MM.1S (cell line): Measurements from ENCODE around the gene ZBTB43.

Experiments used
- DNase-seq: peaks from one replicate; pipeline ENCODE4 v3.0.0-alpha.2; 2015
- H2AFZ ChIP-seq: fragments of 300-600 bp; sonication (generic); 2 replicates; pipeline ENCODE4 v1.6.0; 2016; ENCODE audit warnings: antibody characterized with exemption, low read length
- H3F3A ChIP-seq: fragments of 300-600 bp; sonication (generic); 2 replicates; pipeline ENCODE4 v1.6.1; 2016; ENCODE audit warnings: mild to moderate bottlenecking, antibody characterized with exemption, low read length, moderate library complexity, mixed read lengths; ENCODE audit not compliant: insufficient read depth
- H3K27ac ChIP-seq: fragments of 300-600 bp; sonication (generic); 2 replicates; pipeline ENCODE4 v1.5.1; 2016; ENCODE audit warnings: mild to moderate bottlenecking, low read length
- H3K27me3 ChIP-seq: fragments of 300-600 bp; sonication (generic); replicated peaks from 2 replicates; pipeline ENCODE4 v1.6.0; 2016; ENCODE audit warnings: low read length; ENCODE audit not compliant: insufficient read depth
- H3K36me3 ChIP-seq: fragments of 300-600 bp; sonication (generic); replicated peaks from 2 replicates; pipeline ENCODE4 v1.6.1; 2016; ENCODE audit warnings: mild to moderate bottlenecking, low read length, mixed read lengths; ENCODE audit not compliant: insufficient read depth
- H3K4me1 ChIP-seq: fragments of 300-600 bp; sonication (generic); 2 replicates; pipeline ENCODE4 v1.6.1; 2016; ENCODE audit warnings: low read length, mixed read lengths
- H3K4me2 ChIP-seq: fragments of 300-600 bp; sonication (generic); 2 replicates; pipeline ENCODE4 v1.6.0; 2016; ENCODE audit warnings: low read depth, low read length
- H3K4me3 ChIP-seq: fragments of 300-600 bp; sonication (generic); 2 replicates; pipeline ENCODE4 v1.5.1; 2016; ENCODE audit warnings: low read length, mixed read lengths
- H3K79me2 ChIP-seq: fragments of 300-600 bp; sonication (generic); 2 replicates; pipeline ENCODE4 v1.6.1; 2016; ENCODE audit warnings: mixed run types, low read length, mixed read lengths
- H3K9ac ChIP-seq: fragments of 300-600 bp; sonication (generic); 2 replicates; pipeline ENCODE4 v1.6.1; 2016; ENCODE audit warnings: low read length, mixed read lengths
- H3K9me2 ChIP-seq: fragments of 300-600 bp; sonication (generic); replicated peaks from 2 replicates; pipeline ENCODE4 v1.6.1; 2016; ENCODE audit warnings: mild to moderate bottlenecking, low read length, mixed read lengths; ENCODE audit not compliant: insufficient read depth
- H3K9me3 ChIP-seq: fragments of 300-600 bp; sonication (generic); replicated peaks from 2 replicates; pipeline ENCODE4 v1.6.1; 2016; ENCODE audit warnings: mild to moderate bottlenecking, low read length, mixed read lengths; ENCODE audit not compliant: insufficient read depth
- H4K20me1 ChIP-seq: fragments of 300-600 bp; sonication (generic); 2 replicates; pipeline ENCODE4 v1.6.1; 2016; ENCODE audit warnings: mild to moderate bottlenecking, low read length, moderate library complexity, mixed read lengths; ENCODE audit not compliant: insufficient read depth
- EZH2 ChIP-seq: fragments of 300-600 bp; sonication (generic); optimal IDR thresholded peaks from 2 replicates; pipeline ENCODE3; 2017; ENCODE audit warnings: low read depth, mild to moderate bottlenecking, antibody characterized with exemption, low read length, mixed read lengths
- EZH2phosphoT487 ChIP-seq: fragments of 300-600 bp; sonication (generic); IDR thresholded peaks from 2 replicates; pipeline ENCODE4 v1.6.1; 2018; ENCODE audit warnings: antibody characterized with exemption, low read length
- TF ChIP-seq, protein P1 (sequence below): fragments of 300-600 bp; sonication (generic); IDR thresholded peaks from 2 replicates; pipeline ENCODE4 v1.5.1; 2016; ENCODE audit warnings: antibody characterized with exemption, low read length, mixed read lengths

Gene ZBTB43

DNA sequence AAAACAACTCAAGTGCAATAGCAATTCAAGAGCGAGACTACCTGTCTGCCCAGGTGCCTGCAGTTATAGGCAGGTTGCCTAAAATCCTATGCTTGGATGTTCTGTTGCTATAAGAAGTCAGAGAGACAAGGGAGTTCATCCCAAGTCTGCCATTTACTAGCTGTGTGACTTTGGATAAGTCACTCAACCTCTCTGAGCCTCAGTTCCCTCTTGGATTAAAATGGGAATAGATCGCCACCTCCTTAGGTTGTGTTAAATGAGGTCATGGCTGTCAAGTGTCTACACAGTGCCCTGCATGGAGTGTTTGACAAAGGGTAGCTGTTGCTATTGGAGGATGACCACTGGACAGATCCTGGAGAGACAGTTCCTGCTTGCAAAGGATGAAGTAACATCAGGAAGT lies 54.3 kb downstream of the ZBTB43 start:
- Histone ChIP-seq H3K4me1 (peaks cover 14% of the 10 kb centered on the region), H4K20me1 (no peaks in the 10 kb centered on the region), H3K4me2 (no peak overlapping the region), H3K4me3 (no peak overlapping the region), H3K36me3 (no peaks in the 10 kb centered on the region), H3K9me3 (no peaks in the 10 kb centered on the region), H2AFZ (no peak overlapping the region; the same call in 1 of the 2 replicates), H3K27me3 (no peaks in the 10 kb centered on the region), H3F3A (no peaks in the 10 kb centered on the region; the same call in 1 of the 2 replicates), H3K9ac (no peak overlapping the region), H3K79me2 (peaks cover 29% of the 10 kb centered on the region), H3K27ac (no peak overlapping the region), H3K9me2 (no peaks in the 10 kb centered on the region)
- no peak for DNase-seq
- no peak for TF ChIP-seq EZH2
- no peak for TF ChIP-seq EZH2phosphoT487
- TF ChIP-seq, protein P1, sequence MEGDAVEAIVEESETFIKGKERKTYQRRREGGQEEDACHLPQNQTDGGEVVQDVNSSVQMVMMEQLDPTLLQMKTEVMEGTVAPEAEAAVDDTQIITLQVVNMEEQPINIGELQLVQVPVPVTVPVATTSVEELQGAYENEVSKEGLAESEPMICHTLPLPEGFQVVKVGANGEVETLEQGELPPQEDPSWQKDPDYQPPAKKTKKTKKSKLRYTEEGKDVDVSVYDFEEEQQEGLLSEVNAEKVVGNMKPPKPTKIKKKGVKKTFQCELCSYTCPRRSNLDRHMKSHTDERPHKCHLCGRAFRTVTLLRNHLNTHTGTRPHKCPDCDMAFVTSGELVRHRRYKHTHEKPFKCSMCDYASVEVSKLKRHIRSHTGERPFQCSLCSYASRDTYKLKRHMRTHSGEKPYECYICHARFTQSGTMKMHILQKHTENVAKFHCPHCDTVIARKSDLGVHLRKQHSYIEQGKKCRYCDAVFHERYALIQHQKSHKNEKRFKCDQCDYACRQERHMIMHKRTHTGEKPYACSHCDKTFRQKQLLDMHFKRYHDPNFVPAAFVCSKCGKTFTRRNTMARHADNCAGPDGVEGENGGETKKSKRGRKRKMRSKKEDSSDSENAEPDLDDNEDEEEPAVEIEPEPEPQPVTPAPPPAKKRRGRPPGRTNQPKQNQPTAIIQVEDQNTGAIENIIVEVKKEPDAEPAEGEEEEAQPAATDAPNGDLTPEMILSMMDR: no peak

DNA sequence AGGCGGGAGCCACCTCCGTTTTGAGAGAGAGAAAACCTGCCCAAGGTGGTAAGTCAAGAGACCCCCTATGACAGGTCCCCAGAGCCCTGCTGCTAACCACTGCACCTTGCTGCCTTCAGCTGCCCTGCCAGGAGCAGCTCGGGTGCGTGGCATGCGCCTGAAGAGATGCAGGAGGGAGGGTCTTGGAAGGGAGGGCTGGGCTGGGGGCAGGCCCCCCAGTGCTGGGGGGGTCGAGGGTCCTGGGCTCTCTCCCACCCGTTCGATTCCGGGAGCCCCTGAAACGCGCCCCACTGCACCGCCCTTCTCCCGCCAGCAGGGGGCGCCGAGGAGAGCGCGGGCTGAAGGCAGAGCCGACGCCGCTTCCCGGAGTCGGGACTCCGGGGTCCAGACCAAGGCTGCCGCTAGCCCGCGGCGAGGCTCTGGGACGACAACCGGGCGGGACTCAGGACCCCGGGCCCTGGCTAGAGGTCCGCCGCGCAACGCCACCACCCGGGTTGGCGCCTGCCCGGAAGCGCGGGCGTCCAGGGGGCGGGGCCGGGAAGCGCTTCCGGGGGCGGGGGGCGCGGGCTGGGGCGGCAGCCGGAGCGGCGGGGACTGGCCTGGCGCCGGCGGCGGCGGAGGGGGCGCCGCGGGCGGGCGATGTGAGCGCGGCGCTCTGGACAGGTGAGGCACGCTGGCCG lies 55.4 kb downstream of the ZBTB43 start, which contains the start of gene ZBTB34:
ZBTB34 (plus strand) TSS at position 563 of the 680 bp plus-strand sequence. CDS start 18,761 bp downstream, outside the sequence.
- TF ChIP-seq EZH2: no peak
- TF ChIP-seq, protein P1: peak; percentile 91
- H3K4me1 ChIP-seq: peaks cover 14% of the 10 kb centered on the region
- no peaks in the 10 kb centered on the region for H3K9me3 ChIP-seq
- H3K9me2 ChIP-seq: no peaks in the 10 kb centered on the region
- H3K27ac ChIP-seq: peak within 1 kb of the TSS; percentile 61; the same call in 1 of the 2 replicates
- no peaks in the 10 kb centered on the region for H3K27me3 ChIP-seq
- no peaks in the 10 kb centered on the region for H3K36me3 ChIP-seq
- no peaks in the 10 kb centered on the region for H4K20me1 ChIP-seq
- peak; percentile 62 for DNase-seq
- peak within 1 kb of the TSS; percentile 99 for H3K4me2 ChIP-seq
- peak within 1 kb of the TSS; percentile 82 for H3K9ac ChIP-seq
- H3K4me3 ChIP-seq: peak within 1 kb of the TSS; percentile 81
- peak within 1 kb of the TSS; percentile 98 for H2AFZ ChIP-seq
- no peaks in the 10 kb centered on the region; the same call in 1 of the 2 replicates for H3F3A ChIP-seq
- peaks cover 29% of the 10 kb centered on the region for H3K79me2 ChIP-seq

DNA sequence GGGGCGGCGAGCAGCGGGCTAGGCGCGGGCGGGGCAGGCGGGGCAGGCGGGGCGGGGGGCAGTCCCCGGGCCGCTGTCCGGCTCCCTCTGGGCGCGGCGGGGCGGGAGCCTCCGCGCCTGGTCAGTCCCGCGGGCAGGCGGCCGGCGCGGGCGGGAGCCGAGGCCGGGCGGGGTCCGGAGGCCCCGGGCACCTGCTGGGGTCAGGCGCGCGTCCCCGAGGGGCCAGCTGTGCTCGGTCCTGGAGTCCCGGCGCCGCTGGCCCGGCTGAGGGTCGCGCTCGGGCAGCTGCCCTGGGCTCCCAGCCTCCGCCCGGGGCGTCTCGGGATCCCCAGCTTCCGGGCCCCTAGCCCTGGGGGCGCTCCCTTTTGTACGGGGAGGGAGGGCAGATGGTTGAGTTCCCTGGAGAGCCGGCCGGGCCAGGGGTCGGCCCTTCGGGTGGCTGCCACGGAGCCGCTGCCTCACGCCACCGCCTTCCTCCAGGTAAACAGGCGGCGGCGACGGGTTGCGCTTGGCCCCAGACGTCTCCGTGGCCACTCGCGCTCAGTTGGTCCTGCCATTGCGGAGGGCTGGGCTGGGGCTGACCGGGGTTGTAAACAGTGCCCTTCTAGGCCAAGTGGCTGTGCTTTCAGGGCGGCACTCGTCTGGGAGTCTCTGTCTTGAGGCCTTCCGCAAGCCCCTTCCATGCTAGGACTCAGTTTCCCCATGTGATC lies 56.1 kb downstream of the ZBTB43 start:
- Histone ChIP-seq H3K4me1 (peaks cover 14% of the 10 kb centered on the region), H3K36me3 (no peaks in the 10 kb centered on the region), H3K27ac (no peak overlapping the region), H3K9me3 (no peaks in the 10 kb centered on the region), H3K9ac (peak overlapping the region; percentile 59; the same call in 1 of the 2 replicates), H3K9me2 (no peaks in the 10 kb centered on the region), H3K4me2 (peak overlapping the region; percentile 99), H3F3A (no peaks in the 10 kb centered on the region; the same call in 1 of the 2 replicates), H4K20me1 (no peaks in the 10 kb centered on the region), H2AFZ (peak overlapping the region; percentile 59), H3K4me3 (peak overlapping the region; percentile 81), H3K79me2 (peaks cover 29% of the 10 kb centered on the region), H3K27me3 (no peaks in the 10 kb centered on the region)
- TF ChIP-seq, protein P1: no peak
- TF ChIP-seq EZH2phosphoT487: no peak
- TF ChIP-seq EZH2: no peak
- peak; percentile 16 for DNase-seq
